OCI-LY1 (cell line): ENCODE data around the gene PCAT6.

ENCODE experiments used
- H2AFZ ChIP-seq: fragments of 200-600 bp; sonication (generic), shearing (Covaris generic); 2 replicates; pipeline ENCODE4 v1.6.0; 2014; ENCODE audit warnings: antibody characterized with exemption, mild to moderate bottlenecking, low read length
- H3F3A ChIP-seq: fragments of 200-600 bp; sonication (generic), shearing (Covaris generic); 2 replicates; pipeline ENCODE4 v1.6.0; 2014; ENCODE audit warnings: mild to moderate bottlenecking, antibody characterized with exemption, low read length, moderate library complexity; ENCODE audit not compliant: insufficient read depth
- H3K27ac ChIP-seq: fragments of 200-600 bp; sonication (generic); 2 replicates; pipeline ENCODE4 v1.5.1; 2014; ENCODE audit warnings: low read length, mixed run types, mild to moderate bottlenecking, low read depth; ENCODE audit not compliant: poor library complexity, severe bottlenecking
- H3K27me3 ChIP-seq: fragments of 200-600 bp; sonication (generic); 2 replicates; pipeline ENCODE4 v1.6.0; 2014; ENCODE audit warnings: antibody characterized with exemption, mild to moderate bottlenecking, low read length, moderate library complexity; ENCODE audit not compliant: insufficient read depth
- H3K36me3 ChIP-seq: fragments of 200-600 bp; sonication (generic); 2 replicates; pipeline ENCODE4 v1.6.1; 2014; ENCODE audit warnings: mild to moderate bottlenecking, antibody characterized with exemption, low read length, moderate library complexity, mixed read lengths; ENCODE audit not compliant: insufficient read depth
- H3K4me1 ChIP-seq: fragments of 200-600 bp; sonication (generic); 2 replicates; pipeline ENCODE4 v1.5.1; 2014; ENCODE audit warnings: mild to moderate bottlenecking, low read length, moderate library complexity; ENCODE audit not compliant: insufficient read depth, severe bottlenecking
- H3K4me2 ChIP-seq: fragments of 200-600 bp; sonication (generic), shearing (Covaris generic); 2 replicates; pipeline ENCODE4 v1.6.1; 2014; ENCODE audit warnings: low read length
- H3K4me3 ChIP-seq: fragments of 200-600 bp; sonication (generic); 2 replicates; pipeline ENCODE4 v1.5.1; 2014; ENCODE audit warnings: low read length, low read depth, mild to moderate bottlenecking, mixed read lengths; ENCODE audit not compliant: poor library complexity, severe bottlenecking
- H3K79me2 ChIP-seq: fragments of 200-600 bp; shearing (Covaris generic); 2 replicates; pipeline ENCODE4 v1.6.1; 2016; ENCODE audit warnings: mixed run types, low read length, mixed read lengths; ENCODE audit not compliant: insufficient read depth
- H3K9ac ChIP-seq: fragments of 200-600 bp; sonication (generic), shearing (Covaris generic); 2 replicates; pipeline ENCODE4 v1.6.1; 2014; ENCODE audit warnings: mild to moderate bottlenecking, low read length, mixed read lengths
- H3K9me2 ChIP-seq: fragments of 200-600 bp; sonication (generic), shearing (Covaris generic); 2 replicates; pipeline ENCODE4 v1.6.1; 2014; ENCODE audit warnings: low read depth, mild to moderate bottlenecking, low read length, mixed read lengths
- H3K9me3 ChIP-seq: fragments of 200-600 bp; shearing (Covaris generic); 2 replicates; pipeline ENCODE4 v1.6.1; 2014; ENCODE audit warnings: low read length, mixed read lengths
- H4K20me1 ChIP-seq: fragments of 200-600 bp; sonication (generic), shearing (Covaris generic); 2 replicates; pipeline ENCODE4 v1.6.0; 2016; ENCODE audit warnings: mild to moderate bottlenecking, low read length; ENCODE audit not compliant: insufficient read depth
- CTCF ChIP-seq: fragments of 200-600 bp; sonication (generic), shearing (Covaris generic); IDR thresholded peaks from 2 replicates; pipeline ENCODE4 v1.5.1; 2017; ENCODE audit warnings: mild to moderate bottlenecking, antibody characterized with exemption, low read length, moderate library complexity, mixed read lengths
- EZH2 ChIP-seq: fragments of 200-600 bp; sonication (generic), shearing (Covaris generic); IDR thresholded peaks from 2 replicates; pipeline ENCODE4 v1.8.0; 2017; ENCODE audit warnings: borderline replicate concordance, mixed run types, mild to moderate bottlenecking, antibody characterized with exemption, low read length, moderate library complexity, mixed read lengths

Gene PCAT6

GRCh38 chr1:202770135-202770534 lies 40.6 kb upstream of the PCAT6 start:
- no peaks in the 10 kb centered on the region for H3K36me3 ChIP-seq
- TF ChIP-seq EZH2 (no peak), CTCF (no peak)

GRCh38 chr1:202781180-202781579 lies 29.6 kb upstream of the PCAT6 start:
- Histone ChIP-seq H3K9ac (no peak overlapping the region), H4K20me1 (no peaks in the 10 kb centered on the region), H3K27me3 (no peaks in the 10 kb centered on the region), H3K36me3 (no peaks in the 10 kb centered on the region), H3K79me2 (no peaks in the 10 kb centered on the region), H3K4me1 (no peaks in the 10 kb centered on the region), H3K27ac (no peak overlapping the region), H2AFZ (no peak overlapping the region), H3K4me2 (no peak overlapping the region), H3K9me2 (no peaks in the 10 kb centered on the region), H3K9me3 (no peaks in the 10 kb centered on the region), H3F3A (no peaks in the 10 kb centered on the region), H3K4me3 (no peak overlapping the region)
- TF ChIP-seq CTCF (no peak), EZH2 (no peak)

More at GRCh38 chr1:202770135-202770534, 40.6 kb upstream of the PCAT6 start:
- Histone ChIP-seq H3K79me2 (no peaks in the 10 kb centered on the region), H2AFZ (no peak overlapping the region), H3K9ac (no peak overlapping the region), H3K27me3 (no peaks in the 10 kb centered on the region), H4K20me1 (no peaks in the 10 kb centered on the region), H3K4me2 (no peak overlapping the region), H3F3A (no peaks in the 10 kb centered on the region), H3K9me2 (no peaks in the 10 kb centered on the region), H3K9me3 (no peaks in the 10 kb centered on the region), H3K4me3 (no peak overlapping the region), H3K27ac (no peak overlapping the region), H3K4me1 (no peaks in the 10 kb centered on the region)

- Histone ChIP-seq H3K9me3 (no peaks in the 10 kb centered on the region), H3K36me3 (no peaks in the 10 kb centered on the region), H3K4me3 (no peak overlapping the region), H3K9ac (no peak overlapping the region), H3K27ac (no peak overlapping the region), H3F3A (no peaks in the 10 kb centered on the region), H2AFZ (no peak overlapping the region), H3K4me2 (no peak overlapping the region), H4K20me1 (no peaks in the 10 kb centered on the region), H3K4me1 (no peaks in the 10 kb centered on the region), H3K27me3 (no peaks in the 10 kb centered on the region), H3K79me2 (no peaks in the 10 kb centered on the region), H3K9me2 (no peaks in the 10 kb centered on the region)
- TF ChIP-seq CTCF, result no peak
- TF ChIP-seq EZH2, result no peak
Measured at GRCh38 chr1:202786804-202787203, 23.9 kb upstream of the PCAT6 start.
